IMR-90 (cell line): ENCODE data around the gene F2RL1. TPM values are rescaled to one million over a fixed set of nuclear protein-coding genes. Genes with fewer than 3 reads are reported as not detected.
"Not testable (repeated sequence)": the region's sequence is repeated elsewhere in the genome, so short reads cannot be mapped to it uniquely, and the experiment has no call there.

Experiments used
- ATAC-seq: fragments of 200-7000 bp; cut with Tn5 transposase; 2 replicates; pipeline ENCODE4 v1.9.1; 2020; ENCODE audit warnings: low read depth, mild to moderate bottlenecking, moderate library complexity
- BruUV-seq: library from RNA; stranded (reverse); fragments of 400-500 nt; replicated peaks from 2 replicates; lab custom pipeline; 2021; lab: Mats Ljungman, UMichigan
- CTCF ChIA-PET: fragments of 300-600 bp; formaldehyde crosslinking; extraction: SDS; loops from one replicate; lab custom pipeline; 2021; ENCODE audit warnings: antibody characterized with exemption; lab: Yijun Ruan, JAX
- POLR2A ChIA-PET: fragments of 300-600 bp; sonication (Branson Sonifier 250); formaldehyde crosslinking; loops from one replicate; lab custom pipeline; 2022; ENCODE audit warnings: antibody characterized with exemption; ENCODE audit not compliant: unreplicated experiment; lab: Charles Lee
- DNase-seq: peaks from one replicate; pipeline ENCODE4 v3.0.0; 2013
- H2AFZ ChIP-seq: replicated peaks from 2 replicates; pipeline ENCODE3; 2013; ENCODE audit warnings: low read length, mild to moderate bottlenecking; ENCODE audit not compliant: poor library complexity
- H2AK5ac ChIP-seq: 2 replicates; pipeline ENCODE4 v1.6.1; 2013; ENCODE audit warnings: low read depth, low read length, inconsistent platforms
- H2AK9ac ChIP-seq: replicated peaks from 2 replicates; pipeline ENCODE3; 2013; ENCODE audit warnings: mild to moderate bottlenecking, low read depth, low read length, moderate library complexity; ENCODE audit not compliant: poor library complexity
- H2BK120ac ChIP-seq: 2 replicates; pipeline ENCODE4 v1.6.1; 2013; ENCODE audit warnings: low read depth, low read length, inconsistent platforms
- H2BK15ac ChIP-seq: 3 replicates; pipeline ENCODE4 v1.6.1; 2013; ENCODE audit warnings: low read depth, low read length, inconsistent platforms
- H2BK20ac ChIP-seq: 2 replicates; pipeline ENCODE4 v1.6.1; 2013; ENCODE audit warnings: low read depth, mild to moderate bottlenecking, inconsistent platforms, low read length, moderate library complexity
- H2BK5ac ChIP-seq: 2 replicates; pipeline ENCODE4 v1.6.1; 2013; ENCODE audit warnings: mild to moderate bottlenecking, low read depth, low read length, inconsistent platforms; ENCODE audit not compliant: poor library complexity, severe bottlenecking
- H3K14ac ChIP-seq: replicated peaks from 2 replicates; pipeline ENCODE4 v1.6.1; 2013; ENCODE audit warnings: low read depth, low read length, inconsistent platforms
- H3K18ac ChIP-seq: 2 replicates; pipeline ENCODE4 v1.6.1; 2013; ENCODE audit warnings: low read depth, low read length, control low read depth
- H3K23ac ChIP-seq: 2 replicates; pipeline ENCODE4 v1.6.1; 2013; ENCODE audit warnings: low read depth, low read length, inconsistent platforms
- H3K27ac ChIP-seq: 2 replicates; pipeline ENCODE4 v1.5.1; 2013; ENCODE audit warnings: mild to moderate bottlenecking, control low read depth, low read length; ENCODE audit not compliant: insufficient read depth
- H3K27me3 ChIP-seq: 2 replicates; pipeline ENCODE4 v1.6.1; 2013; ENCODE audit warnings: low read length; ENCODE audit not compliant: control insufficient read depth, insufficient read depth
- H3K36me3 ChIP-seq: 2 replicates; pipeline ENCODE4 v1.6.1; 2013; ENCODE audit warnings: low read length, mixed read lengths; ENCODE audit not compliant: control insufficient read depth, insufficient read depth
- H3K4ac ChIP-seq: 2 replicates; pipeline ENCODE4 v1.6.1; 2013; ENCODE audit warnings: low read depth, low read length, inconsistent platforms
- H3K4me1 ChIP-seq: 2 replicates; pipeline ENCODE4 v1.6.1; 2013; ENCODE audit warnings: low read length, mixed read lengths; ENCODE audit not compliant: control insufficient read depth, insufficient read depth
- H3K4me2 ChIP-seq: 2 replicates; pipeline ENCODE4 v1.6.1; 2013; ENCODE audit warnings: low read depth, mild to moderate bottlenecking, control low read depth, low read length, moderate library complexity
- H3K4me3 ChIP-seq: 2 replicates; pipeline ENCODE4 v1.5.1; 2013; ENCODE audit warnings: low read depth, mild to moderate bottlenecking, control low read depth, low read length, moderate library complexity; ENCODE audit not compliant: insufficient read depth
- H3K56ac ChIP-seq: 2 replicates; pipeline ENCODE4 v1.6.1; 2013; ENCODE audit warnings: low read length, inconsistent platforms; ENCODE audit not compliant: insufficient read depth; ENCODE audit errors: extremely low read depth
- H3K79me1 ChIP-seq, 2 experiments: 2 replicates each; pipeline ENCODE4 v1.6.1; 2013; ENCODE audit warnings: low read length in 2 of 2, inconsistent platforms in 1 of 2, low read depth in 1 of 2
- H3K9ac ChIP-seq: 2 replicates; pipeline ENCODE4 v1.6.1; 2013; ENCODE audit warnings: low read depth, low read length, control low read depth
- H3K9me1 ChIP-seq: 2 replicates; pipeline ENCODE4 v1.6.1; 2013; ENCODE audit warnings: low read length, inconsistent platforms; ENCODE audit not compliant: insufficient read depth
- H3K9me3 ChIP-seq: 2 replicates; pipeline ENCODE4 v1.6.1; 2013; ENCODE audit warnings: low read length; ENCODE audit not compliant: control insufficient read depth, insufficient read depth
- H4K20me1 ChIP-seq: 2 replicates; pipeline ENCODE4 v1.6.1; 2013; ENCODE audit warnings: low read length, inconsistent platforms; ENCODE audit not compliant: insufficient read depth
- H4K5ac ChIP-seq: 2 replicates; pipeline ENCODE4 v1.6.1; 2013; ENCODE audit warnings: mild to moderate bottlenecking, low read depth, low read length, control low read depth
- H4K8ac ChIP-seq, 2 experiments: 2 replicates each; pipeline ENCODE4 v1.6.1; 2013; ENCODE audit warnings: low read depth in 2 of 2, low read length in 2 of 2, control low read depth in 1 of 2, inconsistent platforms in 1 of 2
- H4K91ac ChIP-seq: 2 replicates; pipeline ENCODE4 v1.6.1; 2013; ENCODE audit warnings: low read depth, low read length, inconsistent platforms; ENCODE audit not compliant: insufficient read depth
- FOS ChIP-seq: fragments of 150-350 bp; IDR thresholded peaks from 2 replicates; pipeline ENCODE4 v1.6.1; 2016; ENCODE audit warnings: low read depth, low read length
- RFX5 ChIP-seq: IDR thresholded peaks from 2 replicates; pipeline ENCODE4 v1.8.0; 2012; ENCODE audit warnings: low read depth, mild to moderate bottlenecking, low read length, moderate library complexity
- WGBS, 2 experiments: methylation state at CpG; one replicate each; pipeline versions ENCODE4 v1.1.5 to v1.1.7; 2013; ENCODE audit warnings: missing lambda C conversion rate in 2 of 2; ENCODE audit not compliant: insufficient read length in 1 of 2; ENCODE audit errors: extremely low coverage in 2 of 2; 5-methylcytosine and 5-hydroxymethylcytosine counted together
- dilution Hi-C: fragments of 300-500 bp; cut with HindIII; formaldehyde crosslinking; loops from one replicate; pipeline ENCODE4 v1.14.3; 2018; ENCODE audit warnings: low sequenced_read_pairs; ENCODE audit not compliant: unreplicated experiment
- in situ Hi-C: fragments of 300-500 bp; cut with MboI; formaldehyde crosslinking; loops from 3 replicates; pipeline ENCODE4 v1.14.3; 2019; ENCODE audit warnings: low sequenced_read_pairs, inconsistent platforms, mixed read lengths
- intact Hi-C: fragments of 100-400 bp; cut with micrococcal nuclease; formaldehyde crosslinking; loops from 2 replicates; pipeline ENCODE4 v1.10.0; 2022
- polyA plus RNA-seq, 3 experiments: library from polyadenylated mRNA; depleted of rRNA; stranded (reverse); fragments of >200 nt; gene quantifications; 2 replicates each; pipeline ENCODE4 v1.2.3, GENCODE V29; 2012; ENCODE audit warnings: low replicate concordance in 1 of 3
- total RNA-seq: library from RNA; depleted of rRNA; stranded (reverse); fragments of >200 nt; gene quantifications from 2 replicates; pipeline ENCODE4 v1.2.3, GENCODE V29; 2012

Gene F2RL1
- total and polyA plus RNA-seq, 2 of the 4 experiments (the other 2 are of a cell fraction): 5.6 to 12.4 TPM

GRCh38 chr5:76811214-76811613, 7.6 kb upstream of the F2RL1 start:
- Histone ChIP-seq H3K9ac (no peak overlapping the region), H3K4me3 (no peak overlapping the region), H3K14ac (no peak overlapping the region), H2AK9ac (peak overlapping the region; percentile 37), H2AFZ (no peak overlapping the region), H3K79me1 (no peaks in the 10 kb centered on the region), H3K27me3 (no peaks in the 10 kb centered on the region), H2AK5ac (peak overlapping the region; percentile 42; the same call in 1 of the 2 replicates), H3K9me1 (peaks cover 4% of the 10 kb centered on the region; the same call in 1 of the 2 replicates), H3K18ac (no peak overlapping the region), H2BK120ac (no peak overlapping the region), H4K91ac (no peak overlapping the region), H2BK20ac (peak overlapping the region; percentile 26; the same call in 1 of the 2 replicates), H3K4ac (peak overlapping the region; percentile 67), H3K56ac (no peak overlapping the region), H3K23ac (no peak overlapping the region), H3K4me2 (no peak overlapping the region), H2BK5ac (no peak overlapping the region), H3K4me1 (peaks cover 9% of the 10 kb centered on the region), H4K8ac (peak overlapping the region in 1 of 2 experiments; percentile 27; a peak in 1 of 4 replicates), H2BK15ac (no peak overlapping the region), H4K20me1 (no peaks in the 10 kb centered on the region; the same call in 1 of the 2 replicates), H3K27ac (no peak overlapping the region), H3K9me3 (no peaks in the 10 kb centered on the region), H3K36me3 (no peaks in the 10 kb centered on the region), H4K5ac (no peak overlapping the region)
- ChIA-PET CTCF (interaction anchor here (0.6 kb wide), 1 partner anchor 50 kb away, joined by 3 read pairs; no protein-coding TSS in a partner anchor), POLR2A (no interaction called here)
- intact Hi-C loops (loop anchor here (10.0 kb wide), 1 partner anchor 1756 kb away; the partner anchor contains the start of gene GCNT4), in situ Hi-C loops (no loop called here), dilution Hi-C loops (no loop called here)
- no CpG with 5 or more reads among the region's 5 CpGs for WGBS, 2 experiments
- ATAC-seq (no peak), DNase-seq (peak; percentile 73)
- TF ChIP-seq RFX5 (no peak), FOS (peak; percentile 3; the same call in 1 of the 2 replicates)
- no TSS peak for BruUV-seq

DNA sequence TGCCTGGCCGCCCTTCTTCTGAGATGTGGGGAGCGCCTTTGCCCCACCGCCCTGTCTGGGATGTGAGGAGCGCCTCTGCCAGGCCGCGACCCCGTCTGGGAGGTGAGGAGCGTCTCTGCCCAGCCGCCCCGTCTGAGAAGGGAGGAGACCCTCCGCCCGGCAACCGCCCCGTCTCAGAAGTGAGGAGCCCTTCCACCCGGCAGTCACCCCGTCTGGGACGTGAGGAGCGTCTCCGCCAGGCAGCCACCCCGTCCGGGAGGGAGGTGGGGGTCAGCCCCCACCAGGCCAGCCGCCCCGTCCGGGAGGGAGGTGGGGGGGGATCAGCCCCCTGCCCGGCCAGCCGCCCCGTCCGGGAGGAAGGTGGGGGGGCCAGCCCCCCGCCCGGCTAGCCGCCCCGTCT, 6.6 kb upstream of the F2RL1 start:
- H2AK5ac ChIP-seq, H3K23ac ChIP-seq, H2BK20ac ChIP-seq, CTCF ChIA-PET, H4K91ac ChIP-seq, H3K27me3 ChIP-seq, H2AFZ ChIP-seq, H2BK5ac ChIP-seq, H3K9me3 ChIP-seq, dilution Hi-C loops, H3K4me3 ChIP-seq, POLR2A ChIA-PET, H3K36me3 ChIP-seq, H4K20me1 ChIP-seq, H3K56ac ChIP-seq, H3K4me2 ChIP-seq, H4K5ac ChIP-seq, H3K4me1 ChIP-seq, in situ Hi-C loops, ATAC-seq, H3K14ac ChIP-seq, H2BK15ac ChIP-seq, BruUV-seq, H3K79me1 ChIP-seq, DNase-seq, H2BK120ac ChIP-seq, H3K27ac ChIP-seq, H3K9me1 ChIP-seq, H3K18ac ChIP-seq, H4K8ac ChIP-seq, H3K9ac ChIP-seq, H3K4ac ChIP-seq, H2AK9ac ChIP-seq: not testable (repeated sequence)
- intact Hi-C loops: loop anchor here (10.0 kb wide), 1 partner anchor 1757 kb away; the partner anchor contains the start of gene GCNT4
- WGBS, 2 experiments: 99% methylated on average over 10 of the region's 32 CpGs; no CpG with 5 or more reads in 1 of the 2 experiments
